ENCODE measurements around the gene MANF. TPM values are rescaled to one million over a fixed set of nuclear protein-coding genes. Genes with fewer than 3 reads are reported as not detected.

Gene MANF
- total and polyA plus RNA-seq, 2 experiments from 2014 or later = 48.7 to 92.7 TPM

GRCh38 chr3:51426921-51427320 lies 41.8 kb downstream of the MANF start:
- peaks cover 2% of the 10 kb centered on the region for H3K27me3 Mint-ChIP-seq (ENCODE audit: insufficient read depth, low read depth, poor library complexity)

More at GRCh38 chr3:51426921-51427320, 41.8 kb downstream of the MANF start:
- Histone ChIP-seq H3K4me2 (no peak overlapping the region), H3K27me3 (ENCODE audit: insufficient read depth) (no peaks in the 10 kb centered on the region), H3K9me2 (ENCODE audit: insufficient read depth) (no peaks in the 10 kb centered on the region), H3K4me1 (ENCODE audit: insufficient read depth) (no peaks in the 10 kb centered on the region), H2AFZ (no peak overlapping the region), H3K79me2 (replicated peaks; ENCODE audit: insufficient read depth) (no peaks in the 10 kb centered on the region), H3K27ac (ENCODE audit: low read depth) (no peak overlapping the region), H3F3A (replicated peaks; ENCODE audit: low read depth) (no peaks in the 10 kb centered on the region), H4K20me1 (replicated peaks; ENCODE audit: insufficient read depth) (no peaks in the 10 kb centered on the region; the same call in 1 of the 2 replicates), H3K36me3 (ENCODE audit: insufficient read depth) (peaks cover 11% of the 10 kb centered on the region), H3K4me3 (no peak overlapping the region)
- Mint-ChIP-seq H3K36me3 (ENCODE audit: low read depth) (peaks cover 37% of the 10 kb centered on the region; the same call in 2 of the 3 replicates), H3K4me3 (no peak overlapping the region), H3K4me1 (no peaks in the 10 kb centered on the region), H3K27ac (no peak overlapping the region), H3K9me3 (no peaks in the 10 kb centered on the region)
- no peak for ATAC-seq
- no peak for DNase-seq (ENCODE audit: low spot score)
- TF ChIP-seq, protein P1, sequence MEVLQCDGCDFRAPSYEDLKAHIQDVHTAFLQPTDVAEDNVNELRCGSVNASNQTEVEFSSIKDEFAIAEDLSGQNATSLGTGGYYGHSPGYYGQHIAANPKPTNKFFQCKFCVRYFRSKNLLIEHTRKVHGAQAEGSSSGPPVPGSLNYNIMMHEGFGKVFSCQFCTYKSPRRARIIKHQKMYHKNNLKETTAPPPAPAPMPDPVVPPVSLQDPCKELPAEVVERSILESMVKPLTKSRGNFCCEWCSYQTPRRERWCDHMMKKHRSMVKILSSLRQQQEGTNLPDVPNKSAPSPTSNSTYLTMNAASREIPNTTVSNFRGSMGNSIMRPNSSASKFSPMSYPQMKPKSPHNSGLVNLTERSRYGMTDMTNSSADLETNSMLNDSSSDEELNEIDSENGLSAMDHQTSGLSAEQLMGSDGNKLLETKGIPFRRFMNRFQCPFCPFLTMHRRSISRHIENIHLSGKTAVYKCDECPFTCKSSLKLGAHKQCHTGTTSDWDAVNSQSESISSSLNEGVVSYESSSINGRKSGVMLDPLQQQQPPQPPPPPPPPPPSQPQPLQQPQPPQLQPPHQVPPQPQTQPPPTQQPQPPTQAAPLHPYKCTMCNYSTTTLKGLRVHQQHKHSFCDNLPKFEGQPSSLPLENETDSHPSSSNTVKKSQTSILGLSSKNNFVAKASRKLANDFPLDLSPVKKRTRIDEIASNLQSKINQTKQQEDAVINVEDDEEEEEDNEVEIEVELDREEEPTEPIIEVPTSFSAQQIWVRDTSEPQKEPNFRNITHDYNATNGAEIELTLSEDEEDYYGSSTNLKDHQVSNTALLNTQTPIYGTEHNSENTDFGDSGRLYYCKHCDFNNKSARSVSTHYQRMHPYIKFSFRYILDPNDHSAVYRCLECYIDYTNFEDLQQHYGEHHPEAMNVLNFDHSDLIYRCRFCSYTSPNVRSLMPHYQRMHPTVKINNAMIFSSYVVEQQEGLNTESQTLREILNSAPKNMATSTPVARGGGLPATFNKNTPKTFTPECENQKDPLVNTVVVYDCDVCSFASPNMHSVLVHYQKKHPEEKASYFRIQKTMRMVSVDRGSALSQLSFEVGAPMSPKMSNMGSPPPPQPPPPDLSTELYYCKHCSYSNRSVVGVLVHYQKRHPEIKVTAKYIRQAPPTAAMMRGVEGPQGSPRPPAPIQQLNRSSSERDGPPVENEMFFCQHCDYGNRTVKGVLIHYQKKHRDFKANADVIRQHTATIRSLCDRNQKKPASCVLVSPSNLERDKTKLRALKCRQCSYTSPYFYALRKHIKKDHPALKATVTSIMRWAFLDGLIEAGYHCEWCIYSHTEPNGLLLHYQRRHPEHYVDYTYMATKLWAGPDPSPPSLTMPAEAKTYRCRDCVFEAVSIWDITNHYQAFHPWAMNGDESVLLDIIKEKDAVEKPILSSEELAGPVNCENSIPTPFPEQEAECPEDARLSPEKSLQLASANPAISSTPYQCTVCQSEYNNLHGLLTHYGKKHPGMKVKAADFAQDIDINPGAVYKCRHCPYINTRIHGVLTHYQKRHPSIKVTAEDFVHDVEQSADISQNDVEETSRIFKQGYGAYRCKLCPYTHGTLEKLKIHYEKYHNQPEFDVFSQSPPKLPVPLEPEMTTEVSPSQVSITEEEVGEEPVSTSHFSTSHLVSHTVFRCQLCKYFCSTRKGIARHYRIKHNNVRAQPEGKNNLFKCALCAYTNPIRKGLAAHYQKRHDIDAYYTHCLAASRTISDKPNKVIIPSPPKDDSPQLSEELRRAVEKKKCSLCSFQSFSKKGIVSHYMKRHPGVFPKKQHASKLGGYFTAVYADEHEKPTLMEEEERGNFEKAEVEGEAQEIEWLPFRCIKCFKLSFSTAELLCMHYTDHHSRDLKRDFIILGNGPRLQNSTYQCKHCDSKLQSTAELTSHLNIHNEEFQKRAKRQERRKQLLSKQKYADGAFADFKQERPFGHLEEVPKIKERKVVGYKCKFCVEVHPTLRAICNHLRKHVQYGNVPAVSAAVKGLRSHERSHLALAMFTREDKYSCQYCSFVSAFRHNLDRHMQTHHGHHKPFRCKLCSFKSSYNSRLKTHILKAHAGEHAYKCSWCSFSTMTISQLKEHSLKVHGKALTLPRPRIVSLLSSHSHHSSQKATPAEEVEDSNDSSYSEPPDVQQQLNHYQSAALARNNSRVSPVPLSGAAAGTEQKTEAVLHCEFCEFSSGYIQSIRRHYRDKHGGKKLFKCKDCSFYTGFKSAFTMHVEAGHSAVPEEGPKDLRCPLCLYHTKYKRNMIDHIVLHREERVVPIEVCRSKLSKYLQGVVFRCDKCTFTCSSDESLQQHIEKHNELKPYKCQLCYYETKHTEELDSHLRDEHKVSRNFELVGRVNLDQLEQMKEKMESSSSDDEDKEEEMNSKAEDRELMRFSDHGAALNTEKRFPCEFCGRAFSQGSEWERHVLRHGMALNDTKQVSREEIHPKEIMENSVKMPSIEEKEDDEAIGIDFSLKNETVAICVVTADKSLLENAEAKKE (CRISPR knock-in tag; IDR thresholded peaks at IDR 0.05) = no peak
- TF ChIP-seq JUNB (IDR thresholded peaks at IDR 0.05; ENCODE audit: unreplicated experiment) (no peak), ETS1 (IDR thresholded peaks at IDR 0.05) (no peak), NANOG (IDR thresholded peaks at IDR 0.05; ENCODE audit: borderline replicate concordance) (no peak)

Measured in GM23338 (cell line).